ENCODE data around the gene DGKZ. TPM values are rescaled to one million over a fixed set of nuclear protein-coding genes. Genes with fewer than 3 reads are reported as not detected.

The DGKZ gene
- polyA plus RNA-seq, 3 donors: 30.4 to 217 (median 33.4) TPM

DNA sequence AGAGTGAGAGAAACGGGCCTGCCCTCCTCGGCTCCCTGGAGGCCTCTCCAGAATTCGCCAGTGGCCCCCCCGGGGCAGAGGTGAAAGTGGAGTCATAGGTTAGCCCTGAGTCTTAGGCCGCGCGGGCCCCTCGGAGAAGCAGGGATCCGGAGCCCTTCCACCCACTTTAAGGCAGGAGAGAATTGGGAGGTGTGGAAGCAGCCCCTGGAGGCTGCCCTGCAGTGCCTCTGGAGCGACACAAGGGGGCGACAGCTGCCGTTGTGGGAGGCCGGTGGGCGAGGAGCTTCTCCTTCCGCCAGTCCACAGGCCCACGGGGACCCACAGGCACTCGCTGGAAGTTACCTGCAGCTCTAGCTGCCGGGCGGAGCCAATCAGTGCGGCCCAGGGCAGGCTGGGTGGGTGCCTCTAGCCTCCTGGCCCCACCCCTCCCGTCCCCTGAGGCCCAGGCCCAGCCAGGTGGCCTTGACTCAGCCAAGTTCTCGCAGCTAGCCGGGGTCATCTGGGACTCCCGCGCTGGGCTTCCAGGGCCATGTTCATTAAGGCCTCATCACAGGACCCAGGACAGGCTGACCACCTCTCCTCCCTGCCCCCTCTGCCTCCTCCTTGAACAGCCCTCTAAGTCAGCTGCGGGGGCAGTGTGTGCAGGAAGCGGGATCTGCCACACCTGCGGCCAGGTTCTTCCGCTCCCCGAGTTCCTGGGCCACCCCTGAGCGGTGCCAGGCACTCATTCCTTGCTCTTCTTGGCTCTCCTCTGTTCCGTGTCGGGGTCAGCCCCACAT, 5.0 kb downstream of the DGKZ start:
- Histone ChIP-seq H3K4me3 (replicated peaks in 1 of 3; ENCODE audit: low read depth in 2 of 3, low read length in 3 of 3) (no peak overlapping the region), H3K27ac (ENCODE audit: low read depth in 1 of 2, low read length in 2 of 2) (peak overlapping the region; percentile 22 to 70), H3K27me3 (ENCODE audit: control insufficient read depth in 2 of 2, insufficient read depth in 2 of 2, low read length in 2 of 2) (no peaks in the 10 kb centered on the region), H3K4me2 (replicated peaks; ENCODE audit: extremely low read depth, low read length, poor library complexity, severe bottlenecking) (no peak overlapping the region), H3K9me3 (replicated peaks in 1 of 2; ENCODE audit: control insufficient read depth in 1 of 2, insufficient read depth in 1 of 2, low read length in 2 of 2) (no peaks in the 10 kb centered on the region), H2AFZ (ENCODE audit: insufficient read depth, low read depth, low read length, poor library complexity, severe bottlenecking) (no peak overlapping the region), H3K36me3 (replicated peaks in 1 of 2; ENCODE audit: control insufficient read depth in 1 of 2, insufficient read depth in 2 of 2, low read length in 2 of 2) (peaks cover 29 to 51% of the 10 kb centered on the region in 2 donors), H3K79me2 (ENCODE audit: insufficient read depth, low read length) (peaks cover 99% of the 10 kb centered on the region), H4K20me1 (ENCODE audit: insufficient read depth, low read length) (peaks cover 98% of the 10 kb centered on the region), H3K9ac (ENCODE audit: insufficient read depth, low read length, poor library complexity, severe bottlenecking) (peak overlapping the region; percentile 25), H3K4me1 (ENCODE audit: control insufficient read depth in 1 of 2, insufficient read depth in 2 of 2, low read length in 2 of 2) (peaks cover 75 to 91% of the 10 kb centered on the region in 2 donors)
- 70% methylated on average over 25 of the region's 33 CpGs for WGBS (ENCODE audit: insufficient coverage)
- no peaks in the 10 kb centered on the region for H3K9me3 Mint-ChIP-seq
- no peaks in the 10 kb centered on the region for H3K27me3 Mint-ChIP-seq (ENCODE audit: low read depth in 3 of 3)
- peaks cover 21 to 65% of the 10 kb centered on the region in 2 donors for H3K36me3 Mint-ChIP-seq
- peaks cover 85% of the 10 kb centered on the region for H3K4me1 Mint-ChIP-seq
- no peak overlapping the region for H3K4me3 Mint-ChIP-seq
- DNase-seq: peak; percentile 46 to 62 (median 58)
- TF ChIP-seq, protein P1, sequence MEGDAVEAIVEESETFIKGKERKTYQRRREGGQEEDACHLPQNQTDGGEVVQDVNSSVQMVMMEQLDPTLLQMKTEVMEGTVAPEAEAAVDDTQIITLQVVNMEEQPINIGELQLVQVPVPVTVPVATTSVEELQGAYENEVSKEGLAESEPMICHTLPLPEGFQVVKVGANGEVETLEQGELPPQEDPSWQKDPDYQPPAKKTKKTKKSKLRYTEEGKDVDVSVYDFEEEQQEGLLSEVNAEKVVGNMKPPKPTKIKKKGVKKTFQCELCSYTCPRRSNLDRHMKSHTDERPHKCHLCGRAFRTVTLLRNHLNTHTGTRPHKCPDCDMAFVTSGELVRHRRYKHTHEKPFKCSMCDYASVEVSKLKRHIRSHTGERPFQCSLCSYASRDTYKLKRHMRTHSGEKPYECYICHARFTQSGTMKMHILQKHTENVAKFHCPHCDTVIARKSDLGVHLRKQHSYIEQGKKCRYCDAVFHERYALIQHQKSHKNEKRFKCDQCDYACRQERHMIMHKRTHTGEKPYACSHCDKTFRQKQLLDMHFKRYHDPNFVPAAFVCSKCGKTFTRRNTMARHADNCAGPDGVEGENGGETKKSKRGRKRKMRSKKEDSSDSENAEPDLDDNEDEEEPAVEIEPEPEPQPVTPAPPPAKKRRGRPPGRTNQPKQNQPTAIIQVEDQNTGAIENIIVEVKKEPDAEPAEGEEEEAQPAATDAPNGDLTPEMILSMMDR (IDR thresholded peaks at IDR 0.05): peak; percentile 99
- H3K27ac Mint-ChIP-seq: peak overlapping the region; percentile 63 to 92 (median 79)
- intact Hi-C loops (cut with micrococcal nuclease): loop anchor here in 1 of 2 donors (2.0 kb wide), 1 partner anchor 15 kb away; no protein-coding TSS in a partner anchor

DNA sequence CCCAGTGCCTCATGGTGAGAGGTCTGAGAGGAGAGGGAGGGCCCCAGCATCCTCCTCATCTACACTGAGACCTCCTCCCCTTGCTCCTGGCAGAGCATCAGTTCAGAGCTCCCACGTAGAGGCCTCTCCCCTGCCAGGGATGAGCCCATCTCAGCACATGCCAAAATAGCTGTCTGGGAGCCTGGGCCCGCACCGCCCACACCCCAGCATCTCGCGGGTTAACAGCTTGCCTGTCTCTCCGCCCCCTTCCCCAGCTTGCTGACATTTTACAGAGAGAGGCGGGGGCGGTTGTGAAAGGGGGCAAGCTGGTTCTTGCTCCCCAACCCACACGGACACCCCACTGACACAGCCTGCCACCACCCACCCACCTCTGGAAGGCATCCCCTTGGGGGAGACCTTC, 6.4 kb downstream of the DGKZ start:
- Mint-ChIP-seq H3K27ac (peak overlapping the region; percentile 6 to 92 (median 38)), H3K4me1 (peaks cover 85% of the 10 kb centered on the region), H3K27me3 (ENCODE audit: low read depth in 3 of 3) (no peaks in the 10 kb centered on the region), H3K9me3 (no peaks in the 10 kb centered on the region), H3K36me3 (peaks cover 22 to 64% of the 10 kb centered on the region in 2 donors), H3K4me3 (no peak overlapping the region)
- no peak overlapping the region for H3K4me2 ChIP-seq (replicated peaks; ENCODE audit: extremely low read depth, low read length, poor library complexity, severe bottlenecking)
- intact Hi-C loops (cut with micrococcal nuclease): loop anchor here in 1 of 2 donors (2.0 kb wide), 1 partner anchor 13 kb away; no protein-coding TSS in a partner anchor
- peaks cover 100% of the 10 kb centered on the region for H4K20me1 ChIP-seq (ENCODE audit: insufficient read depth, low read length)
- peak overlapping the region; percentile 25 to 70 for H3K27ac ChIP-seq (ENCODE audit: low read depth in 1 of 2, low read length in 2 of 2)
- TF ChIP-seq, protein P1 (IDR thresholded peaks at IDR 0.05): no peak
- no peak overlapping the region for H3K9ac ChIP-seq (ENCODE audit: insufficient read depth, low read length, poor library complexity, severe bottlenecking)
- no peak overlapping the region for H3K4me3 ChIP-seq (replicated peaks in 1 of 3; ENCODE audit: low read depth in 2 of 3, low read length in 3 of 3)
- no peaks in the 10 kb centered on the region for H3K9me3 ChIP-seq (replicated peaks in 1 of 2; ENCODE audit: control insufficient read depth in 1 of 2, insufficient read depth in 1 of 2, low read length in 2 of 2)
- H2AFZ ChIP-seq (ENCODE audit: insufficient read depth, low read depth, low read length, poor library complexity, severe bottlenecking): no peak overlapping the region
- 74% methylated on average over 4 of the region's 9 CpGs for WGBS (ENCODE audit: insufficient coverage)
- H3K4me1 ChIP-seq (ENCODE audit: control insufficient read depth in 1 of 2, insufficient read depth in 2 of 2, low read length in 2 of 2): peaks cover 72 to 91% of the 10 kb centered on the region in 2 donors
- peaks cover 23 to 51% of the 10 kb centered on the region in 2 donors for H3K36me3 ChIP-seq (replicated peaks in 1 of 2; ENCODE audit: control insufficient read depth in 1 of 2, insufficient read depth in 2 of 2, low read length in 2 of 2)
- DNase-seq: no peak
- H3K27me3 ChIP-seq (ENCODE audit: control insufficient read depth in 2 of 2, insufficient read depth in 2 of 2, low read length in 2 of 2): no peaks in the 10 kb centered on the region
- H3K79me2 ChIP-seq (ENCODE audit: insufficient read depth, low read length): peaks cover 100% of the 10 kb centered on the region

All from CD14-positive monocyte (primary cell).